ENCODE measurements around the gene SPRYD3.

Gene SPRYD3

DNA sequence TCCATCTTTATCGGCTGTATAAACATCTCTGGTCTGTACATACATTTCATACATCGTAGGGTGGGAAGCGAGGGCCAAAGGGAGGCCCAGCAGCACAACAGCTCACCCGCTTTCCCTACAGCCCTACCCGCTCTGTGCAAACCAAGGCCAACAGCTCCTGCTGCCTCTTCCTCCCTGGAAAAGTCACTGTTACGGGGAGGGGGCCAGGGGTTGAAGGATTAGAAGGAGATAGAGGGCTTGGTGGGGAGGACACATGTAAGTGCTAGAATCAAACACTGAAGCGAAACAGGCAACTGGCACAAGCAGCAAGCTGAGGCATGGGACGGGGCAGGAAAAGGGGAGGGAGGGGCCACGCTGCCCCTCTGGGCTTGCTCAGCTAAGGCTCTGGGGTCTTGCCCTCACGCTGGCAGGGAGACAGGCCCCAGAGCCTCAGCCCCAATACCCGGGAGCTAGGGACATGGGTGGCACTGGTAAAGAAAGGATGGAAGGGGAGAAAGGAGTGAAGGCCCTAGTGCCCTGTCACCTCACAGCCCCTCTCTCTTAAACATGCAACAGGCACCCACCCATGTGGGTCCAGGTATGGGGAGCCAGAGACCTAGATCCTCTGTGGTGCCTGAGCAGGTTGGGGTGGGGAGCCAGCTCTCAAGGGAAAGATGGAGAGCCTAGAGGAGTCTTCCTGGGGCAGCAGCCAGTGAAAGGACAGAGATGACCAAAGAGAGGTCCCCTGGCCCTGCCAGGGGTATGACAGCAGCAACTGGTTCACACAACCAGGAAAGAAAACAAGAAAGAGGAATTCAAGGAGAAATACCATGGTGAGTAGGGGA lies 14.4 kb downstream of the SPRYD3 start:
- TF ChIP-seq TOX (CRISPR knock-in tag; IDR thresholded peaks at IDR 0.05; ENCODE audit: borderline replicate concordance) (no peak), ZC3H10 (CRISPR knock-in tag; IDR thresholded peaks at IDR 0.05) (no peak), RARB (CRISPR knock-in tag; IDR thresholded peaks at IDR 0.05) (no peak; the same call in 1 of the 2 replicates), CSDC2 (CRISPR knock-in tag; IDR thresholded peaks at IDR 0.05) (no peak), ZFP3 (CRISPR knock-in tag; IDR thresholded peaks at IDR 0.05) (no peak), BACH2 (CRISPR knock-in tag; IDR thresholded peaks at IDR 0.05; ENCODE audit: borderline replicate concordance) (no peak), PPARA (CRISPR knock-in tag; IDR thresholded peaks at IDR 0.05; ENCODE audit: borderline replicate concordance) (no peak), ARNTL (CRISPR knock-in tag; IDR thresholded peaks at IDR 0.05; ENCODE audit: borderline replicate concordance, low read depth) (no peak), OSR1 (CRISPR knock-in tag; IDR thresholded peaks at IDR 0.05) (no peak)
- TF ChIP-seq, protein P1, sequence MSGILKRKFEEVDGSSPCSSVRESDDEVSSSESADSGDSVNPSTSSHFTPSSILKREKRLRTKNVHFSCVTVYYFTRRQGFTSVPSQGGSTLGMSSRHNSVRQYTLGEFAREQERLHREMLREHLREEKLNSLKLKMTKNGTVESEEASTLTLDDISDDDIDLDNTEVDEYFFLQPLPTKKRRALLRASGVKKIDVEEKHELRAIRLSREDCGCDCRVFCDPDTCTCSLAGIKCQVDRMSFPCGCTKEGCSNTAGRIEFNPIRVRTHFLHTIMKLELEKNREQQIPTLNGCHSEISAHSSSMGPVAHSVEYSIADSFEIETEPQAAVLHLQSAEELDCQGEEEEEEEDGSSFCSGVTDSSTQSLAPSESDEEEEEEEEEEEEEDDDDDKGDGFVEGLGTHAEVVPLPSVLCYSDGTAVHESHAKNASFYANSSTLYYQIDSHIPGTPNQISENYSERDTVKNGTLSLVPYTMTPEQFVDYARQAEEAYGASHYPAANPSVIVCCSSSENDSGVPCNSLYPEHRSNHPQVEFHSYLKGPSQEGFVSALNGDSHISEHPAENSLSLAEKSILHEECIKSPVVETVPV (CRISPR knock-in tag; IDR thresholded peaks at IDR 0.05) = no peak
- TF ChIP-seq, protein P2, sequence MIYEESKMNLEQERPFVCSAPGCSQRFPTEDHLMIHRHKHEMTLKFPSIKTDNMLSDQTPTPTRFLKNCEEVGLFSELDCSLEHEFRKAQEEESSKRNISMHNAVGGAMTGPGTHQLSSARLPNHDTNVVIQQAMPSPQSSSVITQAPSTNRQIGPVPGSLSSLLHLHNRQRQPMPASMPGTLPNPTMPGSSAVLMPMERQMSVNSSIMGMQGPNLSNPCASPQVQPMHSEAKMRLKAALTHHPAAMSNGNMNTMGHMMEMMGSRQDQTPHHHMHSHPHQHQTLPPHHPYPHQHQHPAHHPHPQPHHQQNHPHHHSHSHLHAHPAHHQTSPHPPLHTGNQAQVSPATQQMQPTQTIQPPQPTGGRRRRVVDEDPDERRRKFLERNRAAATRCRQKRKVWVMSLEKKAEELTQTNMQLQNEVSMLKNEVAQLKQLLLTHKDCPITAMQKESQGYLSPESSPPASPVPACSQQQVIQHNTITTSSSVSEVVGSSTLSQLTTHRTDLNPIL (CRISPR knock-in tag; IDR thresholded peaks at IDR 0.05; ENCODE audit: low read depth) = no peak
- TF ChIP-seq, protein P3, sequence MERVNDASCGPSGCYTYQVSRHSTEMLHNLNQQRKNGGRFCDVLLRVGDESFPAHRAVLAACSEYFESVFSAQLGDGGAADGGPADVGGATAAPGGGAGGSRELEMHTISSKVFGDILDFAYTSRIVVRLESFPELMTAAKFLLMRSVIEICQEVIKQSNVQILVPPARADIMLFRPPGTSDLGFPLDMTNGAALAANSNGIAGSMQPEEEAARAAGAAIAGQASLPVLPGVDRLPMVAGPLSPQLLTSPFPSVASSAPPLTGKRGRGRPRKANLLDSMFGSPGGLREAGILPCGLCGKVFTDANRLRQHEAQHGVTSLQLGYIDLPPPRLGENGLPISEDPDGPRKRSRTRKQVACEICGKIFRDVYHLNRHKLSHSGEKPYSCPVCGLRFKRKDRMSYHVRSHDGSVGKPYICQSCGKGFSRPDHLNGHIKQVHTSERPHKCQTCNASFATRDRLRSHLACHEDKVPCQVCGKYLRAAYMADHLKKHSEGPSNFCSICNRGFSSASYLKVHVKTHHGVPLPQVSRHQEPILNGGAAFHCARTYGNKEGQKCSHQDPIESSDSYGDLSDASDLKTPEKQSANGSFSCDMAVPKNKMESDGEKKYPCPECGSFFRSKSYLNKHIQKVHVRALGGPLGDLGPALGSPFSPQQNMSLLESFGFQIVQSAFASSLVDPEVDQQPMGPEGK (CRISPR knock-in tag; IDR thresholded peaks at IDR 0.05; ENCODE audit: borderline replicate concordance) = no peak
- TF ChIP-seq, protein P4, sequence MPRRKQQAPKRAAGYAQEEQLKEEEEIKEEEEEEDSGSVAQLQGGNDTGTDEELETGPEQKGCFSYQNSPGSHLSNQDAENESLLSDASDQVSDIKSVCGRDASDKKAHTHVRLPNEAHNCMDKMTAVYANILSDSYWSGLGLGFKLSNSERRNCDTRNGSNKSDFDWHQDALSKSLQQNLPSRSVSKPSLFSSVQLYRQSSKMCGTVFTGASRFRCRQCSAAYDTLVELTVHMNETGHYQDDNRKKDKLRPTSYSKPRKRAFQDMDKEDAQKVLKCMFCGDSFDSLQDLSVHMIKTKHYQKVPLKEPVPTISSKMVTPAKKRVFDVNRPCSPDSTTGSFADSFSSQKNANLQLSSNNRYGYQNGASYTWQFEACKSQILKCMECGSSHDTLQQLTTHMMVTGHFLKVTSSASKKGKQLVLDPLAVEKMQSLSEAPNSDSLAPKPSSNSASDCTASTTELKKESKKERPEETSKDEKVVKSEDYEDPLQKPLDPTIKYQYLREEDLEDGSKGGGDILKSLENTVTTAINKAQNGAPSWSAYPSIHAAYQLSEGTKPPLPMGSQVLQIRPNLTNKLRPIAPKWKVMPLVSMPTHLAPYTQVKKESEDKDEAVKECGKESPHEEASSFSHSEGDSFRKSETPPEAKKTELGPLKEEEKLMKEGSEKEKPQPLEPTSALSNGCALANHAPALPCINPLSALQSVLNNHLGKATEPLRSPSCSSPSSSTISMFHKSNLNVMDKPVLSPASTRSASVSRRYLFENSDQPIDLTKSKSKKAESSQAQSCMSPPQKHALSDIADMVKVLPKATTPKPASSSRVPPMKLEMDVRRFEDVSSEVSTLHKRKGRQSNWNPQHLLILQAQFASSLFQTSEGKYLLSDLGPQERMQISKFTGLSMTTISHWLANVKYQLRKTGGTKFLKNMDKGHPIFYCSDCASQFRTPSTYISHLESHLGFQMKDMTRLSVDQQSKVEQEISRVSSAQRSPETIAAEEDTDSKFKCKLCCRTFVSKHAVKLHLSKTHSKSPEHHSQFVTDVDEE (CRISPR knock-in tag; IDR thresholded peaks at IDR 0.05) = no peak
- no peak for ATAC-seq

DNA sequence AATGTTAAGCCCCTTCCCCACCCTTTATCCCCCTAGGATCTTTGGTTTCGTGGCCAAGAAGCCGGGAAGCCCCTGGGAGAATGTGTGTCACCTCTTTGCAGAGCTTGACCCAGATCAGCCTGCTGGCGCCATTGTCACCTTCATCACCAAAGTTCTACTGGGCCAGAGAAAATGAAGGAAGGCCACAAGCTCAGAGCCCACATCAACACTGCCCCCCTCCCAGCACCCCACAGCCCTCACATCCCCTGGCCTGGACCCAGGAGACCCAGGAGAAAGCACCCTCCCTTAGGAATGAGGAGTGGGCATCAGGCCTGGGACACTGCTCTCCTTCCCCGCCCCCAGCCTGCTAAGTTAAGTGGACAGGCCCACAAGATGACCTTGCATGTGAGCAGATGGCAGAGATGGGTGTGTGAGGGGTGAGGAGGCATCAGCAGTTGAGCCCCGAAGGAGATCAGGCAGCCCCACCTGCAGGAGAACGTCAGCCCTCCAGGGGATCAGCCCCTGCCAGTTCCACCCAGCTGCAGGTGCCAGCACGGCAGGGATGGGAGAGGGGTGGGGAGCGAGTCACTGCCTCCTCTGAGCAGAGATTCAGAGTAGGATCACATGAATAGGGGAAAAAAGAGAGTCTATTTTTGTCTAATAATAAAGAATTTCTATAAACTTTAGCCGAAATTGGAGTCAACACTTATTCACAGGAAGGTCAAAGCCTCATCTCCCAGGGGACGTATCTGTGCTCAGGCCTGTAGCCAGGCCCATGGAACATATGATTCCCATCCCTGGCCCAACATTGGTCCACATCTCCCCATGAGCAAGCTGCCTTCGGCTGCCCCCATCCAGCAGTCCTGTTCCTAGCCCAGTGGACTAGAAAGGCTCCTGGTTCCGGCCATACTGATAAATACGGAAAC lies 15.2 kb downstream of the SPRYD3 start:
- no peak for ATAC-seq
- TF ChIP-seq, protein P1 (CRISPR knock-in tag; IDR thresholded peaks at IDR 0.05) = no peak

DNA sequence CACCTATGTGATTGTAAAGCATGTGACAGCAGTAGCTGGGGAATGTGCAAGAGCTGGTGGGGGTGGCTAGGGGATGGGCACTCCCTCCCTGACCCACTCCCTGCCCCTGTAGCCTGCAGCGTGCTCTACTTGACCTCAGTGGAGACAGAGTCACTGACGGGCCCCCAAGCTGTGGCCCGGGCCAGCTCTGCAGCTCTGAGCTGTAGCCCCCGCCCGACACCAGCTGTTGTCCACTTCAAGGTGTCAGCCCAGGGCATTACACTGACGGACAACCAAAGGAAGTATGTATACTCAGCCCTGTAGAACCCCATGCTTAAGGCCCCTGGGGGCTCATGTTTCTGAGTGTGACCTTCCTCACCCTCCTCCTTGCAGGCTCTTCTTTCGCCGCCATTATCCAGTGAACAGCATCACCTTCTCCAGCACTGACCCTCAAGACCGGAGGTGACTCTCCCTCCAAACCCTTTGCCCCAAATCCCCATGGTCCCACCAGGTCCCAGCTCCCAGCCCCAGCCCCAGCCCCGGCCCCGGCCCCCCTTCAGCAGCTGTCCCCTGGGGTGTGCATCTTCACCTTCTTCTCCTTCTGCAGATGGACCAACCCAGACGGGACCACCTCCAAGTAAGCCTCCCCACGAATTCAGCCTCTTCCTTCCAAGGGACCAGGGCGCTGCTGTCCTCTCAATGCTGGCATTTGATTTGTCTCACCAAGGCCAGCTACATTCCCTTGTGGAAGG lies 16.0 kb downstream of the SPRYD3 start:
- no peak for ATAC-seq
- no peak for TF ChIP-seq BACH2 (CRISPR knock-in tag; IDR thresholded peaks at IDR 0.05; ENCODE audit: borderline replicate concordance)
- TF ChIP-seq SNAI2 (CRISPR knock-in tag; IDR thresholded peaks at IDR 0.05) = no peak
- TF ChIP-seq, protein P2 (CRISPR knock-in tag; IDR thresholded peaks at IDR 0.05; ENCODE audit: low read depth) = no peak
- TF ChIP-seq ZNF8 (CRISPR knock-in tag; IDR thresholded peaks at IDR 0.05) = no peak
- no peak for TF ChIP-seq ZFP30 (CRISPR knock-in tag; IDR thresholded peaks at IDR 0.05)
- TF ChIP-seq TCF4 (CRISPR knock-in tag; IDR thresholded peaks at IDR 0.05; ENCODE audit: borderline replicate concordance) = no peak
- TF ChIP-seq ZNF70 (CRISPR knock-in tag; IDR thresholded peaks at IDR 0.05) = no peak
- no peak for TF ChIP-seq RARB (CRISPR knock-in tag; IDR thresholded peaks at IDR 0.05)
- no peak for TF ChIP-seq ISL1 (CRISPR knock-in tag; IDR thresholded peaks at IDR 0.05)
- no peak for TF ChIP-seq PPARA (CRISPR knock-in tag; IDR thresholded peaks at IDR 0.05; ENCODE audit: borderline replicate concordance)
- TF ChIP-seq ARNTL (CRISPR knock-in tag; IDR thresholded peaks at IDR 0.05; ENCODE audit: borderline replicate concordance, low read depth) = no peak
- TF ChIP-seq ZC3H10 (CRISPR knock-in tag; IDR thresholded peaks at IDR 0.05) = no peak
- no peak for TF ChIP-seq CSDC2 (CRISPR knock-in tag; IDR thresholded peaks at IDR 0.05)
- no peak for TF ChIP-seq GLIS3 (CRISPR knock-in tag; IDR thresholded peaks at IDR 0.05)
- no peak for TF ChIP-seq OSR1 (CRISPR knock-in tag; IDR thresholded peaks at IDR 0.05)
- no peak for TF ChIP-seq ESRRG (CRISPR knock-in tag; IDR thresholded peaks at IDR 0.05)
- TF ChIP-seq, protein P1 (CRISPR knock-in tag; IDR thresholded peaks at IDR 0.05) = no peak
- TF ChIP-seq ZNF565 (CRISPR knock-in tag; conservative IDR thresholded peaks at IDR 0.05; ENCODE audit: low read depth) = no peak

All from SK-N-SH treated with all-trans-retinoic acid at 6 μM for 48 hours (cell line).